GM23338 (cell line): ENCODE results near the gene BNC1. TPM values are rescaled to one million over a fixed set of nuclear protein-coding genes. Genes with fewer than 3 reads are reported as not detected.
A peak's percentile ranks its signal among the peaks of the same experiment; 100 is the strongest.
"Not testable (repeated sequence)": the region's sequence is repeated elsewhere in the genome, so short reads cannot be mapped to it uniquely, and the experiment has no call there.

Experiments
- ATAC-seq: fragments of 200-7000 bp; cut with Tn5 transposase; 3 replicates; pipeline ENCODE4 v1.9.1; 2020
- DNase-seq: peaks from one replicate; pipeline ENCODE4 v3.0.0-alpha.2; 2015; ENCODE audit warnings: low spot score
- H2AFZ ChIP-seq: fragments of 200-600 bp; sonication (generic); 2 replicates; pipeline ENCODE4 v1.8.0; 2016; ENCODE audit warnings: antibody characterized with exemption, mild to moderate bottlenecking, moderate library complexity
- H3F3A ChIP-seq: fragments of 200-600 bp; sonication (generic); replicated peaks from 2 replicates; pipeline ENCODE4 v1.8.0; 2017; ENCODE audit warnings: antibody characterized with exemption, mixed run types, low read depth
- H3K27ac ChIP-seq: fragments of 200-600 bp; sonication (generic); 2 replicates; pipeline ENCODE4 v1.6.1; 2016; ENCODE audit warnings: low read depth
- H3K27me3 ChIP-seq: fragments of 200-600 bp; sonication (generic); 2 replicates; pipeline ENCODE4 v1.8.0; 2016; ENCODE audit warnings: mild to moderate bottlenecking, mixed run types, moderate library complexity; ENCODE audit not compliant: insufficient read depth
- H3K36me3 ChIP-seq: fragments of 200-600 bp; sonication (generic); 2 replicates; pipeline ENCODE4 v1.8.0; 2016; ENCODE audit warnings: mild to moderate bottlenecking; ENCODE audit not compliant: insufficient read depth
- H3K4me1 ChIP-seq: fragments of 200-600 bp; sonication (generic); 2 replicates; pipeline ENCODE4 v1.8.0; 2016; ENCODE audit warnings: mild to moderate bottlenecking, moderate library complexity; ENCODE audit not compliant: insufficient read depth
- H3K4me2 ChIP-seq: fragments of 200-600 bp; sonication (generic); 2 replicates; pipeline ENCODE4 v1.7.1; 2017; ENCODE audit warnings: mixed run types
- H3K4me3 ChIP-seq: fragments of 200-600 bp; sonication (generic); 2 replicates; pipeline ENCODE4 v1.6.1; 2016; ENCODE audit warnings: mixed run types
- H3K79me2 ChIP-seq: fragments of 200-600 bp; sonication (generic); replicated peaks from 2 replicates; pipeline ENCODE4 v1.8.0; 2017; ENCODE audit warnings: mild to moderate bottlenecking; ENCODE audit not compliant: insufficient read depth
- H3K9me2 ChIP-seq: fragments of 200-600 bp; sonication (generic); 2 replicates; pipeline ENCODE4 v1.8.0; 2017; ENCODE audit not compliant: insufficient read depth
- H4K20me1 ChIP-seq: fragments of 200-600 bp; sonication (generic); replicated peaks from 2 replicates; pipeline ENCODE4 v1.8.0; 2017; ENCODE audit warnings: mild to moderate bottlenecking; ENCODE audit not compliant: insufficient read depth
- H3K27ac Mint-ChIP-seq: 2 replicates; pipeline ENCODE4 v1.8.0; 2020; ENCODE audit warnings: inconsistent platforms, mild to moderate bottlenecking, moderate library complexity, mixed read lengths
- H3K27me3 Mint-ChIP-seq: 3 replicates; pipeline ENCODE4 v1.8.0; 2022; ENCODE audit warnings: low read depth, mild to moderate bottlenecking, moderate library complexity, mixed read lengths, inconsistent platforms; ENCODE audit not compliant: insufficient read depth, poor library complexity
- H3K36me3 Mint-ChIP-seq: 3 replicates; pipeline ENCODE4 v1.8.0; 2021; ENCODE audit warnings: low read depth, mild to moderate bottlenecking, inconsistent platforms, moderate library complexity, mixed read lengths
- H3K4me1 Mint-ChIP-seq: 3 replicates; pipeline ENCODE4 v1.8.0; 2020; ENCODE audit warnings: mild to moderate bottlenecking, inconsistent platforms, mixed read lengths
- H3K4me3 Mint-ChIP-seq: 3 replicates; pipeline ENCODE4 v1.8.0; 2021; ENCODE audit warnings: moderate library complexity, mild to moderate bottlenecking, inconsistent platforms, mixed read lengths
- H3K9me3 Mint-ChIP-seq: 3 replicates; pipeline ENCODE4 v1.8.0; 2020; ENCODE audit warnings: moderate library complexity, mild to moderate bottlenecking, inconsistent platforms, mixed read lengths
- CREB1 ChIP-seq: fragments of 250-450 bp; sonication (Bioruptor Pico); IDR thresholded peaks from 2 replicates; pipeline ENCODE4 v1.5.0; 2020; ENCODE audit warnings: low read depth, mild to moderate bottlenecking, moderate library complexity
- CTCF ChIP-seq, 2 experiments: fragments of 200-600 bp in 1 of 2; sonication (generic) in 1 of 2; conservative IDR thresholded peaks; 2 replicates each; pipeline versions ENCODE4 v1.5.1 to v1.6.1; 2016 to 2017; ENCODE audit warnings: antibody characterized with exemption in 2 of 2, low read depth in 2 of 2, mild to moderate bottlenecking in 2 of 2, moderate library complexity in 1 of 2
- EZH2 ChIP-seq: fragments of 200-600 bp; sonication (generic); IDR thresholded peaks from one replicate; pipeline ENCODE4 v1.8.0; 2017; ENCODE audit warnings: antibody characterized with exemption, mild to moderate bottlenecking, low read depth; ENCODE audit not compliant: unreplicated experiment
- ZNF331 ChIP-seq: fragments of 250-450 bp; sonication (Bioruptor Pico); IDR thresholded peaks from 2 replicates; pipeline ENCODE4 v1.5.0; 2020; ENCODE audit warnings: low read depth, mild to moderate bottlenecking, moderate library complexity
- polyA plus RNA-seq: library from polyadenylated mRNA; unstranded; fragments of >200 nt; fragmentation: Nextera tagmentation; extraction: Ambion mirVana; gene quantifications from 2 replicates; pipeline ENCODE4 v1.2.1, GENCODE V29; 2016
- total RNA-seq: library from RNA; depleted of rRNA; stranded (reverse); fragments of >200 nt; shearing (Covaris generic); gene quantifications from 2 replicates; pipeline ENCODE4 v1.2.3, GENCODE V29; 2014

BNC1 gene
- total and polyA plus RNA-seq, 2 experiments from 2014 or later, result 0.26 to 1.1 TPM

DNA sequence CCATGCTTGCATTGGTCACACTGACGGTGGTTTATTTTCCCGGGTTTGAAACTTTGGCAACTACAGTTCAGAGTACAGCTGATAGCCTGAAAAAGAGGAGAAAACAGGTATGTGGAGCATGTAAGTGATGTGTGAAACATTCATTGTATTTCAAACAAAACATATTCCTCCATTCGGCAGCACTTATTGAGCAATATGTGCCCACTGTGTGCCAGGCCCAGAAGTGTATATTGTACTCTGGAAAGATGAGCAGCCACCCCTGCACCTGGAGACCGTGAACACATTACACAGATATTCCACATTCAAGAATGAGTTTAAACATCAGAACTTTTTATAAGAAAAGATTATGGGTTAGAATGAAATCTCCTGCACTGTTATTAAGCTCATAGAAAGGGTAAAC is 16.3 kb downstream of the BNC1 start:
- no peak for TF ChIP-seq CREB1 (CRISPR knock-in tag)
- no peak for TF ChIP-seq ZNF331 (CRISPR knock-in tag)
- no peak for TF ChIP-seq CTCF (conservative IDR thresholded peaks at IDR 0.05; ENCODE audit: low read depth in 2 of 2)
- no peak overlapping the region for H3K4me3 ChIP-seq
- Mint-ChIP-seq H3K4me3 (no peak overlapping the region), H3K27me3 (no peaks in the 10 kb centered on the region), H3K36me3 (no peaks in the 10 kb centered on the region), H3K27ac (no peak overlapping the region), H3K9me3 (no peaks in the 10 kb centered on the region), H3K4me1 (no peaks in the 10 kb centered on the region)
- no peak overlapping the region for H3K27ac ChIP-seq
- H3K36me3 ChIP-seq, result no peaks in the 10 kb centered on the region
- H3K9me2 ChIP-seq, result peaks cover 3% of the 10 kb centered on the region; the same call in 1 of the 2 replicates
- no peaks in the 10 kb centered on the region for H3K27me3 ChIP-seq
- no peak overlapping the region for H3K4me2 ChIP-seq
- no peaks in the 10 kb centered on the region for H3K79me2 ChIP-seq
- H3F3A ChIP-seq, result no peaks in the 10 kb centered on the region
- H2AFZ ChIP-seq, result no peak overlapping the region
- no peaks in the 10 kb centered on the region for H4K20me1 ChIP-seq
- ATAC-seq (no peak), DNase-seq (no peak)
- H3K4me1 ChIP-seq, result no peaks in the 10 kb centered on the region

GRCh38 chr15:83262594-83263315 is 21.7 kb downstream of the BNC1 start:
- H3K36me3 Mint-ChIP-seq, result no peaks in the 10 kb centered on the region
- Histone ChIP-seq H3K9me2 (peaks cover 3% of the 10 kb centered on the region), H3K79me2 (no peaks in the 10 kb centered on the region), H3K36me3 (no peaks in the 10 kb centered on the region), H3F3A (no peaks in the 10 kb centered on the region), H3K27me3 (no peaks in the 10 kb centered on the region), H3K4me2 (no peak overlapping the region), H3K4me1 (no peaks in the 10 kb centered on the region), H3K4me3 (no peak overlapping the region), H3K27ac (no peak overlapping the region), H2AFZ (no peak overlapping the region), H4K20me1 (no peaks in the 10 kb centered on the region)
- H3K4me1 Mint-ChIP-seq, result no peaks in the 10 kb centered on the region
- DNase-seq (no peak), ATAC-seq (no peak)
- no peak overlapping the region for H3K27ac Mint-ChIP-seq
- no peak for TF ChIP-seq EZH2
- TF ChIP-seq CTCF (conservative IDR thresholded peaks at IDR 0.05; ENCODE audit: low read depth in 2 of 2), result peak in 1 of 2 experiments; percentile 13; a peak in 1 of 4 replicates
- no peaks in the 10 kb centered on the region for H3K9me3 Mint-ChIP-seq
- H3K4me3 Mint-ChIP-seq, result no peak overlapping the region
- no peaks in the 10 kb centered on the region for H3K27me3 Mint-ChIP-seq

DNA sequence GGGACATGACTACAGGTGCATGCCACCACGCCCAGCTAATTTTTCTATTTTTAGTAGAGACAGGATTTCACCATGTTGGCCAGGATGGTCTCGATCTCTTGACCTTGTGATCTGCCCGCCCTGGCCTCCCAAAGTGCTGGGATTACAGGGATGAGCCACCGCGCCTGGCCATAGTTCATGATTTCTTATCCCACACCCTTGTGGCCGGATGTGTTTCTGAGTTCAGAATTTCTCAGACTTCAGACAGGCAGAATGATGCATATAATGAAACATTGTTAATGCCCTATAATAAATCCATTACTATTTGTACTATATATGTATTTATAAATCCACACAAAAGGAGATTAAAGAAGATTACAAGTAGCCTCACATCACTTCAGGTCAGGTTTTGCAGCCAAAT is 22.3 kb downstream of the BNC1 start:
- not testable (repeated sequence) for H3K27me3 ChIP-seq, H3K4me3 Mint-ChIP-seq, H3K4me1 ChIP-seq, H3F3A ChIP-seq, H3K27ac Mint-ChIP-seq, H2AFZ ChIP-seq, H3K9me2 ChIP-seq, H3K9me3 Mint-ChIP-seq, H3K4me1 Mint-ChIP-seq, H3K36me3 ChIP-seq, H3K4me3 ChIP-seq, H3K36me3 Mint-ChIP-seq, H4K20me1 ChIP-seq, H3K27ac ChIP-seq, H3K27me3 Mint-ChIP-seq, DNase-seq, H3K79me2 ChIP-seq, H3K4me2 ChIP-seq, ATAC-seq
